K562 (cell line): Measurements from ENCODE around the gene PDE4D. TPM values are rescaled to one million over a fixed set of nuclear protein-coding genes. Genes with fewer than 3 reads are reported as not detected.

Source experiments
- ATAC-seq: fragments of 200-7000 bp; cut with Tn5 transposase; 3 replicates; pipeline ENCODE4 v1.9.1; 2020; ENCODE audit warnings: moderate library complexity
- BruUV-seq: library from RNA; stranded (reverse); fragments of 400-500 nt; replicated peaks from 2 replicates; lab custom pipeline; 2021; lab: Mats Ljungman, UMichigan
- CTCF ChIA-PET: fragments of 300-600 bp; formaldehyde crosslinking; extraction: SDS; loops from one replicate; lab custom pipeline; 2021; ENCODE audit warnings: low intra/inter-chr PET ratio; lab: Yijun Ruan, JAX
- POLR2A ChIA-PET: fragments of 300-600, 350-650 bp; sonication (Branson Sonifier 250); formaldehyde crosslinking; extraction: SDS; loops from one replicate; lab custom pipeline; 2021; ENCODE audit warnings: antibody characterized with exemption, inconsistent platforms; lab: Yijun Ruan, JAX
- DNase-seq, 4 experiments: peaks; one replicate each; pipeline versions ENCODE4 v3.0.0 to v3.0.0-alpha.2; 2011 to 2018; ENCODE audit warnings: low spot score in 3 of 4, mixed read lengths in 3 of 4; ENCODE audit errors: extremely low read depth in 1 of 4
- FAIRE-seq: peaks from 2 replicates; lab custom pipeline; 2011; peaks lifted over from hg19 to GRCh38; lab: Jason Lieb, UNC
- H2AFZ ChIP-seq: 2 replicates; pipeline ENCODE4 v1.6.0; 2011; ENCODE audit warnings: low read depth, low read length, control low read depth, inconsistent platforms
- H3K27ac ChIP-seq: fragments of 200-600 bp; 3 replicates; pipeline ENCODE4 v1.8.0; 2011; ENCODE audit warnings: low read depth, mild to moderate bottlenecking, control low read depth, inconsistent platforms, low read length, moderate library complexity, mixed read lengths; ENCODE audit errors: extremely low read depth
- H3K27me3 ChIP-seq, 2 experiments: fragments of 300-600 bp in 1 of 2; 2 replicates in 1 of 2; 3 replicates in 1 of 2; pipeline versions ENCODE4 v1.6.0 to v1.8.0; 2011; ENCODE audit warnings: inconsistent platforms in 2 of 2, low read length in 2 of 2, mild to moderate bottlenecking in 1 of 2, mixed read lengths in 1 of 2, moderate library complexity in 1 of 2; ENCODE audit not compliant: control insufficient read depth in 2 of 2, insufficient read depth in 2 of 2
- H3K36me3 ChIP-seq: fragments of 300-600 bp; 3 replicates; pipeline ENCODE4 v1.8.0; 2011; ENCODE audit warnings: mild to moderate bottlenecking, low read length, inconsistent platforms; ENCODE audit not compliant: control insufficient read depth, insufficient read depth
- H3K4me1 ChIP-seq, 2 experiments: fragments of 200-600 bp in 1 of 2; replicated peaks in 1 of 2; 2 replicates in 1 of 2; 3 replicates in 1 of 2; pipeline versions ENCODE4 v1.5.1 to v1.8.0; 2011; ENCODE audit warnings: inconsistent platforms in 2 of 2, low read length in 2 of 2, mild to moderate bottlenecking in 1 of 2, mixed read lengths in 1 of 2, moderate library complexity in 1 of 2; ENCODE audit not compliant: control insufficient read depth in 2 of 2, insufficient read depth in 2 of 2
- H3K4me2 ChIP-seq: 2 replicates; pipeline ENCODE4 v1.6.1; 2011; ENCODE audit warnings: low read length, control low read depth, inconsistent platforms, mixed read lengths; ENCODE audit not compliant: insufficient read depth
- H3K4me3 ChIP-seq: fragments of 200-600 bp; sonication (generic), shearing (Covaris generic); 2 replicates; pipeline ENCODE4 v1.5.1; 2016; ENCODE audit warnings: control low read depth, inconsistent platforms
- H3K79me2 ChIP-seq: fragments of 200-600 bp; 3 replicates; pipeline ENCODE4 v1.8.0; 2011; ENCODE audit warnings: low read length, inconsistent platforms; ENCODE audit not compliant: control insufficient read depth, insufficient read depth
- H3K9ac ChIP-seq, 2 experiments: 2 replicates each; pipeline versions ENCODE4 v1.6.0 to v1.6.1; 2011; ENCODE audit warnings: low read depth in 2 of 2, low read length in 2 of 2, control low read depth in 1 of 2, inconsistent platforms in 1 of 2, mild to moderate bottlenecking in 1 of 2, mixed read lengths in 1 of 2; ENCODE audit not compliant: insufficient read depth in 1 of 2
- H3K9me1 ChIP-seq: one replicate; pipeline ENCODE4 v1.6.0; 2011; ENCODE audit warnings: inconsistent platforms, mild to moderate bottlenecking, low read length, moderate library complexity; ENCODE audit not compliant: control insufficient read depth, insufficient read depth
- H3K9me3 ChIP-seq: replicated peaks from 2 replicates; pipeline ENCODE4 v1.5.1; 2011; ENCODE audit warnings: low read depth, low read length, inconsistent platforms; ENCODE audit not compliant: control insufficient read depth, insufficient read depth
- H4K20me1 ChIP-seq: replicated peaks from 2 replicates; pipeline ENCODE4 v1.6.1; 2011; ENCODE audit warnings: low read length, inconsistent platforms, mixed read lengths; ENCODE audit not compliant: control insufficient read depth, insufficient read depth
- BRD4 ChIP-seq: fragments of 200-600 bp; sonication (generic); IDR thresholded peaks from 2 replicates; pipeline ENCODE4 v1.6.1; 2017; ENCODE audit warnings: inconsistent platforms
- FIP1L1 ChIP-seq: fragments of 200-400 bp; formaldehyde crosslinking; IDR thresholded peaks from 2 replicates; pipeline ENCODE4 v1.6.1; 2018; ENCODE audit warnings: mild to moderate bottlenecking, low read depth, low read length; ENCODE audit not compliant: poor library complexity, severe bottlenecking
- GTF2F1 ChIP-seq: IDR thresholded peaks from 2 replicates; pipeline ENCODE4 v1.6.1; 2011; ENCODE audit warnings: low read depth, low read length, improper control_type of control experiment
- HSF4 ChIP-seq: fragments of 250-450 bp; sonication (Bioruptor Pico); IDR thresholded peaks from 2 replicates; pipeline ENCODE4 v2.1.2; 2022; ENCODE audit warnings: mild to moderate bottlenecking, moderate library complexity, borderline replicate concordance
- IRF1 ChIP-seq: sonication (generic); formaldehyde crosslinking; IDR thresholded peaks from 2 replicates; pipeline ENCODE4 v1.8.0; 2022; ENCODE audit warnings: missing genetic modification reagents, mild to moderate bottlenecking, borderline replicate concordance
- KAT8 ChIP-seq: fragments of 450-650 bp; IDR thresholded peaks from 2 replicates; pipeline ENCODE4 v1.6.1; 2016; ENCODE audit warnings: low read depth, mild to moderate bottlenecking
- NFRKB ChIP-seq: fragments of 450-650 bp; IDR thresholded peaks from 2 replicates; pipeline ENCODE4 v1.6.1; 2016; ENCODE audit warnings: low read depth
- PML ChIP-seq: IDR thresholded peaks from 2 replicates; pipeline ENCODE4 v1.6.1; 2012; ENCODE audit warnings: low read length, inconsistent platforms
- PTRF ChIP-seq: fragments of 450-650 bp; IDR thresholded peaks from 2 replicates; pipeline ENCODE4 v1.6.1; 2016; ENCODE audit warnings: mild to moderate bottlenecking, missing genetic modification characterization, missing compliant biosample characterization
- RUNX1 ChIP-seq: sonication (generic); IDR thresholded peaks from 2 replicates; pipeline ENCODE4 v1.6.1; 2016; ENCODE audit warnings: antibody characterized with exemption, low read depth
- TEAD1 ChIP-seq, 2 experiments: fragments of 450-650 bp in 1 of 2; sonication (generic) in 1 of 2; formaldehyde crosslinking; IDR thresholded peaks; 2 replicates each; pipeline versions ENCODE4 v1.4.0 to v1.8.0; 2020 to 2022; ENCODE audit warnings: mild to moderate bottlenecking in 2 of 2, missing genetic modification reagents in 1 of 2
- THAP7 ChIP-seq: fragments of 250-450 bp; sonication (Bioruptor Pico); IDR thresholded peaks from 2 replicates; pipeline ENCODE4 v1.5.0; 2021
- THRA ChIP-seq: fragments of 450-650 bp; IDR thresholded peaks from 2 replicates; pipeline ENCODE4 v1.6.1; 2017; ENCODE audit warnings: mild to moderate bottlenecking, moderate library complexity
- TRIM28 ChIP-seq: fragments of 450-650 bp; IDR thresholded peaks from 2 replicates; pipeline ENCODE4 v1.6.1; 2017
- ZBTB7A ChIP-seq: IDR thresholded peaks from 2 replicates; pipeline ENCODE4 v1.6.1; 2011; ENCODE audit warnings: low read depth, mild to moderate bottlenecking, low read length, moderate library complexity, borderline replicate concordance; ENCODE audit not compliant: control insufficient read depth
- ZNF316 ChIP-seq: fragments of 450-650 bp; IDR thresholded peaks from 2 replicates; pipeline ENCODE4 v1.6.1; 2016
- WGBS: fragments of 100-300 bp; shearing (Covaris generic); methylation state at CpG from one replicate; pipeline ENCODE4 v1.1.6; 2016; ENCODE audit warnings: low coverage, mixed read lengths; ENCODE audit not compliant: insufficient coverage; ENCODE audit errors: missing lambda C conversion rate; 5-methylcytosine and 5-hydroxymethylcytosine counted together
- in situ Hi-C: fragments of 300-500 bp; cut with MboI; formaldehyde crosslinking; loops from 4 replicates; pipeline ENCODE4 v1.15.0; 2018; ENCODE audit warnings: inconsistent platforms, mixed read lengths
- intact Hi-C: fragments of 100-400 bp; cut with micrococcal nuclease; formaldehyde crosslinking; loops from 2 replicates; pipeline ENCODE4 v1.14.2; 2022
- polyA plus RNA-seq, 8 experiments: library from polyadenylated mRNA; depleted of rRNA in 4 of 8; stranded (reverse) in 5 of 8; unstranded in 3 of 8; fragments of >200 nt; fragmentation: Nextera tagmentation in 2 of 8; fragmentation: Illumina TruSeq in 1 of 8; extraction: Ambion mirVana in 2 of 8; extraction: Trizol in 1 of 8; gene quantifications; 2 replicates each; pipeline versions ENCODE4 v1.2.1 to v1.2.3, GENCODE V29; 2011 to 2014; ENCODE audit warnings: inconsistent platforms in 1 of 8, missing spikeins in 1 of 8
- total RNA-seq, 7 experiments: library from RNA; depleted of rRNA in 6 of 7; stranded (reverse); fragments of >200 nt in 6 of 7; fragmentation: Illumina TruSeq in 2 of 7; extraction: Trizol in 2 of 7; gene quantifications; 2 replicates each; pipeline versions ENCODE4 v1.2.1 to v1.2.3, GENCODE V29; 2011 to 2021; ENCODE audit warnings: low replicate concordance in 1 of 7
- TF ChIP-seq, protein P1 (sequence below): fragments of 250-450 bp; sonication (Bioruptor Pico); IDR thresholded peaks from 2 replicates; pipeline ENCODE4 v1.8.0; 2021; ENCODE audit warnings: mild to moderate bottlenecking, moderate library complexity
- TF ChIP-seq, protein P2 (sequence below): fragments of 250-450 bp; sonication (Bioruptor Pico); IDR thresholded peaks from 2 replicates; pipeline ENCODE4 v1.8.0; 2021; ENCODE audit warnings: moderate library complexity, mild to moderate bottlenecking, inconsistent platforms

Gene PDE4D
- total and polyA plus RNA-seq, 9 of the 15 experiments (the other 6 are each of a cell fraction or from before 2014, with no cell fraction given) = 0.04 to 0.46 (median 0.13) TPM

DNA sequence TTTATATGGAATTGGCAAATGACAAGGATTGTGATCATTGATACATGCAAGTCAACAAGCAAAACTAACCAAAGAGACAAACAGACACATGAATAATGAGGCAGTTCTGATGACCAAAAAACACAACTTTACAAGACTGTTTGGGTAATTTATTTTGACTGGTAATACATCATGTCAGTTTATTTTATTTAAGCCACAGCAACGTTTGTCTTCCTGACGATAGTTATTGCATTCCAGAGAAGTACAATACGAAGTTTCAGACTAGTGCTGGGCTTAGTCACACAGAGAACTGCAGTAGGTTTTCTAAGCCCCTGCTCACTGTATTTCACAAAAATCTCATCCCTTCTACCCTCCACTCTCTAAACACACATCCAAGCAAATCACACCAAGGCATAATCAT is 796.4 kb downstream of the PDE4D start:
- CTCF ChIA-PET = no interaction called here
- DNase-seq = no peak

More for the DNA sequence above, 796.4 kb downstream of the PDE4D start:
- FAIRE-seq (no peak), ATAC-seq (no peak)
- Histone ChIP-seq H4K20me1 (no peaks in the 10 kb centered on the region), H3K27ac (no peak overlapping the region), H3K9ac (no peak overlapping the region), H3K79me2 (no peaks in the 10 kb centered on the region), H3K9me1 (no peaks in the 10 kb centered on the region), H2AFZ (no peak overlapping the region), H3K4me3 (no peak overlapping the region), H3K4me1 (no peaks in the 10 kb centered on the region), H3K9me3 (no peaks in the 10 kb centered on the region), H3K27me3 (no peaks in the 10 kb centered on the region), H3K36me3 (no peaks in the 10 kb centered on the region), H3K4me2 (no peak overlapping the region)
- TF ChIP-seq THAP7 (CRISPR knock-in tag) (no peak), HSF4 (no peak), THRA (no peak), FIP1L1 (no peak), ZBTB7A (no peak), ZNF316 (no peak), NFRKB (no peak), PML (no peak), BRD4 (no peak), TRIM28 (no peak), IRF1 (CRISPR knock-in tag) (no peak), RUNX1 (no peak), PTRF (tag) (no peak), GTF2F1 (no peak), KAT8 (no peak), TEAD1 (CRISPR knock-in tag; IDR thresholded peaks at IDR 0.05) (no peak)
- TF ChIP-seq, protein P1, sequence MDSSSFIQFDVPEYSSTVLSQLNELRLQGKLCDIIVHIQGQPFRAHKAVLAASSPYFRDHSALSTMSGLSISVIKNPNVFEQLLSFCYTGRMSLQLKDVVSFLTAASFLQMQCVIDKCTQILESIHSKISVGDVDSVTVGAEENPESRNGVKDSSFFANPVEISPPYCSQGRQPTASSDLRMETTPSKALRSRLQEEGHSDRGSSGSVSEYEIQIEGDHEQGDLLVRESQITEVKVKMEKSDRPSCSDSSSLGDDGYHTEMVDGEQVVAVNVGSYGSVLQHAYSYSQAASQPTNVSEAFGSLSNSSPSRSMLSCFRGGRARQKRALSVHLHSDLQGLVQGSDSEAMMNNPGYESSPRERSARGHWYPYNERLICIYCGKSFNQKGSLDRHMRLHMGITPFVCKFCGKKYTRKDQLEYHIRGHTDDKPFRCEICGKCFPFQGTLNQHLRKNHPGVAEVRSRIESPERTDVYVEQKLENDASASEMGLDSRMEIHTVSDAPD (CRISPR knock-in tag) = no peak
- TF ChIP-seq, protein P2, sequence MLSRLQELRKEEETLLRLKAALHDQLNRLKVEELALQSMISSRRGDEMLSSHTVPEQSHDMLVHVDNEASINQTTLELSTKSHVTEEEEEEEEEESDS (CRISPR knock-in tag) = no peak
- BruUV-seq = no TSS peak
- in situ Hi-C loops = no loop called here
- intact Hi-C loops = no loop called here
- POLR2A ChIA-PET = no interaction called here
- 0% methylated on average over 3 of the region's 3 CpGs for WGBS
